Measurements from ENCODE around the gene ZNF598.
"Not testable (repeated sequence)": the region's sequence is repeated elsewhere in the genome, so short reads cannot be mapped to it uniquely, and the experiment has no call there.

The ZNF598 gene

GRCh38 chr16:1957434-1958142, 52.0 kb downstream of the ZNF598 start:
- not testable (repeated sequence) for DNase-seq

DNA sequence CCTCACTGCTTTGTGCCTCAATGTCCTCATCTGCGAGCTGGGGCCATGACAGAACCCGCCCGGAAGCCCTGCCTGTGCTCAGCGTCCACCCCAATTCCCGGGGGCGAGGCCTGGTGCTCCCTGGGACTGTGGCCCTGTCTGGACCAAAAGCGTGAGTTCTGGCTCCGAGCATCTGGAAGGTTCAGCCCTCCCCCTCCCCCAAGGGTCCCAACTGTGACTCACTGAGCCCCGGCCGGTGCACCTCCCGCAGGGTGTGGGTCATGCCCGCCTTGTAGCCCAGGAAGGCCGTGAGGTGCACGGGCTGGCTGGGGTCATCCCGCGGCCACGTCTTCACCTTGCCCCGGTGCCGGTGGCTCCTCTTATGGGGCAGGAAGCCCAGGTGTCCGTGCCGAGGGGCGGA, 55.9 kb downstream of the ZNF598 start:
- DNase-seq: no peak

GRCh38 chr16:1950559-1950958, 59.1 kb downstream of the ZNF598 start:
- no peak for DNase-seq

- no peak for DNase-seq
Observed at GRCh38 chr16:1950047-1950446, 59.6 kb downstream of the ZNF598 start.

GRCh38 chr16:1949507-1949906, 60.1 kb downstream of the ZNF598 start:
- no peak for DNase-seq
